ENCODE results near the gene HOXB13. TPM values are rescaled to one million over a fixed set of nuclear protein-coding genes. Genes with fewer than 3 reads are reported as not detected.

Gene HOXB13
- total and polyA plus RNA-seq, 2 of the 13 experiments (the other 11 are each of a cell fraction or from before 2014, with no cell fraction given), result not detected

GRCh38 chr17:48754500-48755261 is 26.1 kb upstream of the HOXB13 start (continued):
- TF ChIP-seq MTF2 (CRISPR knock-in tag; IDR thresholded peaks at IDR 0.05; ENCODE audit: borderline replicate concordance), result no peak
- no peak for TF ChIP-seq MBD4 (IDR thresholded peaks at IDR 0.05; ENCODE audit: borderline replicate concordance, low read length)
- no peak for TF ChIP-seq ZNF781 (CRISPR knock-in tag; IDR thresholded peaks at IDR 0.05; ENCODE audit: borderline replicate concordance, not compliant biosample characterization)
- TF ChIP-seq HOXA7 (CRISPR knock-in tag; IDR thresholded peaks at IDR 0.05), result no peak
- TF ChIP-seq SAP130 (CRISPR knock-in tag; IDR thresholded peaks at IDR 0.05; ENCODE audit: low read depth), result no peak
- TF ChIP-seq RFX5 (IDR thresholded peaks at IDR 0.05; ENCODE audit: low read depth, low read length), result no peak
- TF ChIP-seq ZNF800 (CRISPR knock-in tag; IDR thresholded peaks at IDR 0.05), result 0 out of 2 replicates have a peak, but pooled peaks have one; percentile 51
- no peak for TF ChIP-seq ZKSCAN5 (CRISPR knock-in tag; IDR thresholded peaks at IDR 0.05)
- TF ChIP-seq HOXA3 (CRISPR knock-in tag; IDR thresholded peaks at IDR 0.05), result no peak
- no peak for TF ChIP-seq GLI4 (CRISPR knock-in tag; IDR thresholded peaks at IDR 0.05; ENCODE audit: borderline replicate concordance)
- peak; percentile 97; the same call in 1 of the 2 replicates for TF ChIP-seq EZH2 (conservative IDR thresholded peaks at IDR 0.05; ENCODE audit: low read depth, low read length)
- peak; percentile 24 for TF ChIP-seq CTCF (CRISPR knock-in tag; IDR thresholded peaks at IDR 0.05)
- no peak for TF ChIP-seq AKAP8 (CRISPR knock-in tag; IDR thresholded peaks at IDR 0.05)
- no peak for TF ChIP-seq TRIM22 (IDR thresholded peaks at IDR 0.05)

All from HepG2 (cell line).